SU-DHL-6 (cell line): ENCODE measurements around the gene ADGRE3.

Source experiments
- H2AFZ ChIP-seq: fragments of 200-600 bp; sonication (generic); 2 replicates; pipeline ENCODE4 v1.6.1; 2014; ENCODE audit warnings: low read depth, mild to moderate bottlenecking, moderate library complexity, mixed read lengths, antibody characterized with exemption, low read length; ENCODE audit not compliant: severe bottlenecking
- H3F3A ChIP-seq: fragments of 200-600 bp; shearing (Covaris generic); 2 replicates; pipeline ENCODE4 v1.6.0; 2016; ENCODE audit warnings: antibody characterized with exemption, mild to moderate bottlenecking; ENCODE audit not compliant: insufficient read depth
- H3K27ac ChIP-seq: fragments of 200-600 bp; sonication (generic); 2 replicates; pipeline ENCODE4 v1.5.1; 2016; ENCODE audit warnings: low read depth, mild to moderate bottlenecking, low read length, moderate library complexity, mixed read lengths
- H3K27me3 ChIP-seq: fragments of 200-600 bp; sonication (generic), shearing (Covaris generic); 2 replicates; pipeline ENCODE4 v1.6.0; 2014; ENCODE audit warnings: mild to moderate bottlenecking, low read length
- H3K36me3 ChIP-seq: fragments of 200-600 bp; sonication (generic); 2 replicates; pipeline ENCODE4 v1.6.1; 2014; ENCODE audit warnings: mild to moderate bottlenecking, low read length, mixed read lengths
- H3K4me2 ChIP-seq: fragments of 300-600, 200-600 bp; shearing (Covaris generic), sonication (generic); 2 replicates; pipeline ENCODE4 v1.6.0; 2014; ENCODE audit warnings: low read length, low read depth, mild to moderate bottlenecking; ENCODE audit not compliant: poor library complexity, severe bottlenecking
- H3K4me3 ChIP-seq: fragments of 200-600 bp; sonication (generic); 2 replicates; pipeline ENCODE4 v1.5.1; 2014; ENCODE audit warnings: antibody characterized with exemption, low read length, mild to moderate bottlenecking, mixed read lengths; ENCODE audit not compliant: insufficient read depth, poor library complexity, severe bottlenecking
- H3K79me2 ChIP-seq: fragments of 200-600 bp; sonication (generic); 2 replicates; pipeline ENCODE4 v1.6.1; 2014; ENCODE audit warnings: mild to moderate bottlenecking, low read length, moderate library complexity; ENCODE audit not compliant: insufficient read depth
- H3K9ac ChIP-seq: fragments of 200-600 bp; sonication (generic); 2 replicates; pipeline ENCODE4 v1.7.0; 2014; ENCODE audit warnings: mild to moderate bottlenecking, low read length
- H3K9me2 ChIP-seq: fragments of 200-600 bp; sonication (generic); replicated peaks from 2 replicates; pipeline ENCODE4 v1.6.1; 2014; ENCODE audit warnings: low read length; ENCODE audit not compliant: insufficient read depth
- H3K9me3 ChIP-seq: fragments of 200-600 bp; sonication (generic); 2 replicates; pipeline ENCODE4 v1.6.1; 2014; ENCODE audit warnings: low read length, mixed read lengths; ENCODE audit not compliant: insufficient read depth
- H4K20me1 ChIP-seq: fragments of 200-600 bp; sonication (generic); 2 replicates; pipeline ENCODE4 v1.6.1; 2014; ENCODE audit warnings: low read depth, mild to moderate bottlenecking, antibody characterized with exemption, low read length, moderate library complexity, mixed read lengths
- CTCF ChIP-seq: fragments of 200-600 bp; sonication (generic); IDR thresholded peaks from one replicate; pipeline ENCODE4 v1.5.1; 2017; ENCODE audit warnings: antibody characterized with exemption, mild to moderate bottlenecking, low read length, moderate library complexity; ENCODE audit not compliant: insufficient read depth, poor library complexity, severe bottlenecking
- EZH2phosphoT487 ChIP-seq: fragments of 200-600 bp; sonication (generic), shearing (Covaris generic); conservative IDR thresholded peaks from 2 replicates; pipeline ENCODE4 v1.6.1; 2018; ENCODE audit warnings: mild to moderate bottlenecking, antibody characterized with exemption, low read length, moderate library complexity, mixed read lengths

Gene ADGRE3

GRCh38 chr19:14686411-14686810 is 11.8 kb upstream of the ADGRE3 start:
- Histone ChIP-seq H3K27ac (no peak overlapping the region), H3K36me3 (no peaks in the 10 kb centered on the region), H3K9me3 (no peaks in the 10 kb centered on the region), H3K9ac (no peak overlapping the region), H3K4me3 (no peak overlapping the region), H3K9me2 (no peaks in the 10 kb centered on the region), H3K27me3 (no peaks in the 10 kb centered on the region), H4K20me1 (no peaks in the 10 kb centered on the region), H2AFZ (no peak overlapping the region), H3K79me2 (no peaks in the 10 kb centered on the region), H3F3A (peaks cover 11% of the 10 kb centered on the region), H3K4me2 (no peak overlapping the region)
- TF ChIP-seq CTCF (no peak), EZH2phosphoT487 (no peak)

- Histone ChIP-seq H3F3A (peaks cover 2% of the 10 kb centered on the region; the same call in 1 of the 2 replicates), H4K20me1 (no peaks in the 10 kb centered on the region), H2AFZ (no peak overlapping the region), H3K9ac (no peak overlapping the region), H3K27me3 (no peaks in the 10 kb centered on the region), H3K79me2 (no peaks in the 10 kb centered on the region), H3K9me3 (no peaks in the 10 kb centered on the region), H3K27ac (no peak overlapping the region), H3K4me3 (no peak overlapping the region), H3K4me2 (no peak overlapping the region), H3K9me2 (no peaks in the 10 kb centered on the region), H3K36me3 (no peaks in the 10 kb centered on the region)
- TF ChIP-seq EZH2phosphoT487 (no peak), CTCF (no peak)
Measured at GRCh38 chr19:14683439-14683838, 8.8 kb upstream of the ADGRE3 start.

GRCh38 chr19:14682084-14682483 is 7.4 kb upstream of the ADGRE3 start:
- no peaks in the 10 kb centered on the region; the same call in 1 of the 2 replicates for H3F3A ChIP-seq
- no peaks in the 10 kb centered on the region for H3K79me2 ChIP-seq
- H2AFZ ChIP-seq: no peak overlapping the region
- H3K36me3 ChIP-seq: no peaks in the 10 kb centered on the region
- H3K4me3 ChIP-seq: no peak overlapping the region
- H4K20me1 ChIP-seq: no peaks in the 10 kb centered on the region
- H3K27ac ChIP-seq: no peak overlapping the region
- no peaks in the 10 kb centered on the region for H3K9me3 ChIP-seq
- no peaks in the 10 kb centered on the region for H3K27me3 ChIP-seq
- TF ChIP-seq EZH2phosphoT487 (no peak), CTCF (no peak)
- no peak overlapping the region for H3K4me2 ChIP-seq
- no peaks in the 10 kb centered on the region for H3K9me2 ChIP-seq
- no peak overlapping the region for H3K9ac ChIP-seq
